Stimulated activated CD8-positive, alpha-beta memory T cell treated with anti-CD3 and anti-CD28 coated beads, Interleukin-7, amount 100 ng/mL, for 1 hour (primary cell): ENCODE data around the gene SLC6A16.

Experiments used
- DNase-seq, 2 donors: peaks; one replicate each; pipeline ENCODE4 v3.0.0-alpha.2; 2020; ENCODE audit warnings: low read depth in 2 of 2

The SLC6A16 gene

DNA sequence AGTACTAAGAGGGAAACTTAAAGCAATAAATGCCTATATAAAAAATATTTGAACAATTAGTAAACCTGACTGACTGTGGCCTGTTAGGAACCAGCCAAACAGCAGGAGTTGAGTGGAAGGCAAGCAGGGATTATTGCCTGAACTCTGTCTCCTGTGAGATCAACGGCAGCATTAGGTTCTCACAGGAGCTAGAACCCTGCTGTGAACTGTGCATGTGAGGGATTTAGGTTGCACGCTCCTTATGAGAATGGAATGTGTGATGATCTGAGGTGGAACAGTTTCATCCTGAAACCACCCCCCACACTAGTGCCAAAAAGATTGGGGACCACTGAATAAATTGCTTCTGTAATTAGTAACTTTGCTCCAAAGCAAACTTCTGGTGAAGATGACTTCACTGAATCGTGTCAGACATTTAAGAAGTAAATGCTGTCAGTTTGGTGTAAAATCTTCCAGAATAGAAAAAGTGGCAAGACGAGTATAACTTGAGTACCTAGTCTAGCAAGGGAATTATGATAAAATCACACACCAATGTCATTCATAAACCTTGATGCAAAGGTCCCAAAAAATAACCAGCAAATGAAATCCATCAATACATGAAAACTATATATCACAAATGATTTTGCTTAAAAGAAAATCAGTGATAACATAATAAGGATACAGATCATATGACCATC is 53.8 kb downstream of the SLC6A16 start:
- no peak for DNase-seq

DNA sequence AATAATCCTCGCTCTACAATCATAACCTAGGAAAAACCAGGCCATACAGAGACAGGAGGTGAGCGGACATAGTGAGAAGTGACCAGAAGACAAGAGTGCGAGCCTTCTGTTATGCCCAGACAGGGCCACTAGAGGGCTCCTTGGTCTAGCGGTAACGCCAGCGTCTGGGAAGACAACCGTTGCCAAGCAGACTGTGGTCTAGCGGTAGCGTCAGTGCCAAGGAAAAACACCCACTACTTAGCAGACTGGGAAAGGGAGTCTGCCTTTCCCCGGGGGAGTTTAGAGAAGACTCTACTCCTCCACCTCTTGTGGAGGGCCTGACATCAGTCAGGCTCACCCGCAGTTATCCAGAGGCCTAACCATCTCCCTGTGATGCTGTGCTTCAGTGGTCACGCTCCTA is 58.6 kb downstream of the SLC6A16 start:
- DNase-seq = peak in 1 of 2 donors; percentile 16

DNA sequence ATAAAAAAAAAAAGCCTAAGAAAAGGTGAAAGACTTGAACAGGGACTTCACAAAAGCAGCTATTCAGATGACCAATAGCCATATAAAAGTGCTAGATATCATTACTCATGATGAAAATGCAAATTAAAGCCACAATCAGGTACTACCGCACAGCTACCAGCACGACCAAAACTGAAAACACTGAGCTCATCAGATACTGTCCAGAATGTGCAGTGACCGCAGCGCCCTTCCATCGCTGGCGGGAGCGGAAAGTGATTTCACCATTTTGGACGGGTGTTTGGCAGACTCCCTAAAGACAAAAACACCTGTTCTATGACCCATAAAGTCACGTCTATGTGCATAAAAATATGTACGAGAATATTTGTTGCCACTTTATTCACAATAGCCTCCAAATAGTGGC is 60.7 kb downstream of the SLC6A16 start:
- DNase-seq = no peak

DNA sequence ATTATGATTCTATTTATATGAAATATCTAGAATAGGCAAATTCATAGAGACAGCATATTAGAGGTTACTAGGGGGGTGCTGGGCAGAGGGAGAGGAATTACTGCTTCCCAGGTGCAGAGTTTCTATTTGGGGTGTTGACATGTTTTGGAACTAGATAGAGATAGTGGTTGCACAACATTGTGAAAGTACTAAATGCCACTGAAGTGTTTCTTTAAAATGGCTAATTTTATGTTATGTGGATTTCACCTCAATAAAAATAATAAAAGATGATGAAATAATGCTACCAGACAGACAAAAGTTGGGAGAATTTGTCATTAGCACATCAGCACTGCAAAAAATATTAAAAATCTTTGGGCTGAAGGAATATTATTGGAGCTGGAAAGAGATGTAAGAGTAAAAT is 63.4 kb downstream of the SLC6A16 start:
- no peak for DNase-seq

DNA sequence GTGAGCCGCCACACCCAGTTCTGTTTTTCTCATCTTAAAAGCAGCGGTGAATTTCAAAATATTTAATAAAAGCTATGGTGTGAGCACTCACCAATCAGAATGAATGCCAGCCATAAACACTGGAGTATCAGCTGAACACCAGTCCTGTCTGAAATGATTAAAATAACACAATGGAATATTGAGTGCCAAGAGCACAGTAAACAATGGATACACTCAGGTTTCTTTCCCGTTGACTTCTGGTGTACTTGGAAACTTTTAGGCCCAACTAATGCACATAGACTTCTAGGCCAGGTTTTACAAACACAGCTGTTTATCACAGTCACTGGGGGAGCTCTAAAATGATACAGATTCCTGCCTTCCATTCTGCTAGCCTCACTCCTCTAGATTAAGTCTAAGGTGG is 68.3 kb downstream of the SLC6A16 start:
- no peak for DNase-seq

DNA sequence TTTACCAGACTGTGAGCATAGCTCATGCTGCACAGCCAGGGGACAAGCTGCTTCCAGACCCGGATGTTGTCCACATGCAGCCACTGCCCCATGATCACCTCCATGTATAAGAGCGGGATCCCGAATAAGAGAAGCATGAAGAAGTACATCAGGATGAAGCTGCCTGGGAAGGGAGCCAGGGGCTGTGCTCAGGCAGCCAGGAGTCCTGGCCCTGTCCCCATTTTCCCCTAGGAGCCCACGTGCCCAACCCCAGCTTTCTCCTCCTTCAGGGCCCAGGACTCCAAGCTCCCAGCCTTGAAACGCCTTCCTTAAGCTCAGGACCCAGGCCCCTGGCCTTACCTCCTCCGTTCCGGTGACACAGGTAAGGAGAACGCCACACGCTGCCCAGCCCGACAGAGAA is 69.3 kb downstream of the SLC6A16 start:
- DNase-seq = no peak

DNA sequence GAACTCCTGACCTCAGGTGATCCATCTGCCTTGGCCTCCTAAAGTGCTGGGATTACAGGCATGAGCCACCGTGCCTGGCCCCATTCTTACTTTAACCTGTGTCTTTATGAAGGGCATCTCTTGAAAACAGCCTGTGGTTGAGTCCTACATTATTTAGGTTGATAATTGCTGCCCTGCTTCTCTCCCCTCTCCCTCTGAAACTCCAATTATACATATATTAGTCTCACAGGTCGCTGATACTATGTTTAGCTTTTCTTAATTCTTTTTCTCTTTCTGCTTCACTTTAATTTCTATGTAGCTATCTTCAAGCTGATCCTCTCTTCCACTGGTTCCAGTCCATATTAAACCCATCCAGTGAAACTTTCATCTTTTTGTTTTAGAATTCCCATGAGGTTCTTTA is 75.1 kb downstream of the SLC6A16 start:
- no peak for DNase-seq

DNA sequence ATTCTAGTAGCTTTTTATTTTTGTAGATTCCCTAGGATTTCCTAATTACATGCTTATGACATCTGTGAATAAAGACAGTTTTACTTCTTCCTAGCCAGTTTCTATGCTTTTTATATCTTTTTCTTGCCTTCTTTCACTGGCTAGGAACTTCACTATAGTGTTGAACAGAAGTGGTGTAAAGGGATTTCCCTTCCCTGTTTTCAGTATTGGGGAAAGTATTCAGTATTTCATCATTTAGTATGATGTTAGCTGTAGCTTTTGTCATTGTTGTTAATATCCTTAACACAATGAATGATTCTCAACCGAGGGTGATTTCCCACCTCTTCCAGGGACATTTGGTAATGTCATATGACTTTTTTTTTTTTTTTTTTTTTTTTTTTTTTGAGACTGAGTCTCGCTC is 77.3 kb downstream of the SLC6A16 start:
- DNase-seq = no peak

DNA sequence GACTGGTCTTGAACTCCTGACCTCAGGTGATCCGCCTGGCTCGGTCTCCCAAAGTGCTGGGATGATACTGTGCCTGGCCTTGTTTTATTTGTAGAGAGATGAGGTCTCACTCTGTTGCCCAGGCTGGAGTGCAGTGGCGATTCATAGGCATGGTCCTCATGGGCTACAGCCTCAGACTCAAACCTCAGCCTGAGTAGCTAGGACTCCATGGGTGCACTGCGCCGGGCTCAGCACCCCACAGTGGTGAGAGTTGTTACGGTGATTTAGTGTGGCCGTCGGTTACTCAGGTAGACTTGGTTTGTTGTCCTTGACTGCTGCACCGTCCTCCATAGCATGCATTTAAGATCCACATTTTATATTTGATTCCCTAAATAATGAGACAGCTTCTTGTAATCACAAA is 80.7 kb downstream of the SLC6A16 start:
- no peak for DNase-seq

DNA sequence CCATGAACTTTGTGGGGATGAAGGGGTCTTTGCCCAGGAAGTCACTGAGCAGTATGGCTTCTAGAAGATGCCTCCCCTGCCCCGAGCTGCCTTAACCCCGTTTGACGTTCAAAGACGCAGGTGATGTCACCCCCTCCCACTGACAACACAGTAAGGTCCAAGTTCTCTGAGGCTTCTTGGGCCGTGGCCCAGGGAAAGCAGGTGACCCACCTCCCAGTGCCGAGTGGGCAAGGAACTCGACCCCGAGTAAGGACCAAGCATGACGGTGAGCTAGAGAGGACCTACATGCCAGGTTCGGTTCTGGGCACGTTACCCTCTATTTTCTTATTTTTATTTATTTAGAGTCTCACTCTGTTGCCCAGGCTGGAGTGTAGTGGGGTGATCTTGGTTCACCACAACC is 81.3 kb downstream of the SLC6A16 start:
- DNase-seq = no peak

DNA sequence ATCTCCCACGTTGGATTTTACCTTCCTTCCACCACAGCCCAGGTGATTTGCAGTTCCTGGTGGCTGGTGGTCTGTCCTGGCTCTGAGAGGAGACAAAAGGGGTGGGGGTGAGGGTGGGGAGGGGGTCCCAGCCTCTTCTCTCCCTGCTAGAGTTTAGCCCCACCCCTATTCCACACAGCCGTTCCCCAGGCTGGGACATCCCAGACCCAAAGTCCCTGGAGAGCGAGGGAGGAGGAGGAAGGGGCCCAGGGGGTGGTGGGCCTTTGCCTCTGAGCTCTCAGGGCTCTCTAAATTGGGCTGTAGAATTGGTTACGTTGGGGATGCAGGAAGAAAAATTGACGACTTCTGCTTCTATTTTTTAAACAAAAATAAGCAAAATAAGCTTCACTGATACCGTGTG is 81.9 kb downstream of the SLC6A16 start:
- DNase-seq = no peak

DNA sequence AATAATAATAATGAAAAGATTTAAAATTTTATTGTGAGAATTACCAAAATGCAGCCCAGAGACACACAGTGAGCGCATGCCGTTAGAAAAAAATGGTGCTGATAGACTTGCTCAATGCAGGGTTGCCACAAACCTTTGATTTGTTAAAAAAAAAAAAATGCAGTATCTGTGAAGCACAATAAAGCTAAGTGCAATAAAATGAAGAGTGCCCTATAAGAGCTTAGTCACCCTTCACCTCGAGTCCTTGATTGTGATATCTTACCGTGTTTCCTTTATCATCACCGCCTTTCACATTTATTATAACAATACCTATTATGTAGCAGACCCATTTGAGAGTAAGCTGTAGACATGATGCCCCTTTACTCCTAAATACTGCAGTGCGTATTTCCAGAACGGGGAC is 83.2 kb downstream of the SLC6A16 start:
- DNase-seq = no peak
